Measurements from ENCODE around the gene ICAM3. TPM values are rescaled to one million over a fixed set of nuclear protein-coding genes. Genes with fewer than 3 reads are reported as not detected.
A peak's percentile ranks its signal among the peaks of the same experiment; 100 is the strongest.
"Not testable (repeated sequence)": the region's sequence is repeated elsewhere in the genome, so short reads cannot be mapped to it uniquely, and the experiment has no call there.

ICAM3 gene
- total RNA-seq, 6 donors from 2014 or later = 12.7 to 53.9 (median 20.5) TPM

- H3K27me3 ChIP-seq = no peaks in the 10 kb centered on the region
- H3K27ac ChIP-seq = no peak overlapping the region
- no peak overlapping the region for H3K4me3 ChIP-seq
- WGBS, 2 donors = 95 to 96% methylated on average over 13 to 15 of the region's 15 CpGs
- DNase-seq (no peak), ATAC-seq (ENCODE audit: low FRiP score in 2 of 2) (no peak)
- TF ChIP-seq EP300 (IDR thresholded peaks at IDR 0.05) (no peak), POLR2AphosphoS5 (IDR thresholded peaks at IDR 0.05) (no peak), POLR2A (IDR thresholded peaks at IDR 0.05) (no peak)
- TF ChIP-seq, protein P1, sequence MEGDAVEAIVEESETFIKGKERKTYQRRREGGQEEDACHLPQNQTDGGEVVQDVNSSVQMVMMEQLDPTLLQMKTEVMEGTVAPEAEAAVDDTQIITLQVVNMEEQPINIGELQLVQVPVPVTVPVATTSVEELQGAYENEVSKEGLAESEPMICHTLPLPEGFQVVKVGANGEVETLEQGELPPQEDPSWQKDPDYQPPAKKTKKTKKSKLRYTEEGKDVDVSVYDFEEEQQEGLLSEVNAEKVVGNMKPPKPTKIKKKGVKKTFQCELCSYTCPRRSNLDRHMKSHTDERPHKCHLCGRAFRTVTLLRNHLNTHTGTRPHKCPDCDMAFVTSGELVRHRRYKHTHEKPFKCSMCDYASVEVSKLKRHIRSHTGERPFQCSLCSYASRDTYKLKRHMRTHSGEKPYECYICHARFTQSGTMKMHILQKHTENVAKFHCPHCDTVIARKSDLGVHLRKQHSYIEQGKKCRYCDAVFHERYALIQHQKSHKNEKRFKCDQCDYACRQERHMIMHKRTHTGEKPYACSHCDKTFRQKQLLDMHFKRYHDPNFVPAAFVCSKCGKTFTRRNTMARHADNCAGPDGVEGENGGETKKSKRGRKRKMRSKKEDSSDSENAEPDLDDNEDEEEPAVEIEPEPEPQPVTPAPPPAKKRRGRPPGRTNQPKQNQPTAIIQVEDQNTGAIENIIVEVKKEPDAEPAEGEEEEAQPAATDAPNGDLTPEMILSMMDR (IDR thresholded peaks at IDR 0.05) = no peak
- no peaks in the 10 kb centered on the region for H3K9me3 ChIP-seq
- H3K4me1 ChIP-seq = peaks cover 0 to 5% (median 0%) of the 10 kb centered on the region in 4 donors
- peaks cover 25 to 85% (median 72%) of the 10 kb centered on the region in 4 donors for H3K36me3 ChIP-seq
Observed at GRCh38 chr19:10368101-10368803, 28.8 kb upstream of the ICAM3 start.

DNA sequence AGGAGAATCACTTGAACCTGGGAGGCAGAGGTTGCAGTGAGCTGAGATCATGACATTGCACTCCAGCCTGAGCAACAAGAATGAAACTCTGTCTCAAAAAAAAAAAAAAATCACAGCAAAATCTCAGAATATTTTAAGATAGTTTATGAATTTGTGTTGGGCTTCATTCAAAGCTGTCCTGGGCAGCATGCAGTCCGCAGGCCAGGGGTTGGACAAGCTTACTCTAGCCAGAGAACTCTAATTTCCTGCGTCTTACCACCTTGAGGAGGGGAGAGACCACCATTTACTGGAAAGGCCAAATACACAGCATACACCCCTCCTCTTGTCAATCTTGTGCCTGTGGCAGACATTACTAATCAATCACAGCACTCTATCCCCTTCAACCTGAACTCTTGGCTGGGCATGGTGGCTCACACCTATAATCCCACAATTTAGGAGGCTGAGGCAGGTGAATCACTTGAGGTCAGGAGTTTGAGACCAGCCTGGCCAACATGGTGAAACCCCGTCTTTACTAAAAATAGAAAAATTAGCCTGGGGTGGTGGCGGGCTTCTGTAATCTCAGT, 27.6 kb upstream of the ICAM3 start:
- H3K4me1 ChIP-seq; ATAC-seq (ENCODE audit: low FRiP score in 2 of 2); H3K27me3 ChIP-seq; DNase-seq; H3K27ac ChIP-seq; H3K9me3 ChIP-seq; H3K4me3 ChIP-seq: not testable (repeated sequence)
- H3K36me3 ChIP-seq = peaks cover 28 to 96% (median 81%) of the 10 kb centered on the region in 4 donors
- WGBS, 2 donors = 91 to 96% methylated on average over 4 of the region's 4 CpGs

DNA sequence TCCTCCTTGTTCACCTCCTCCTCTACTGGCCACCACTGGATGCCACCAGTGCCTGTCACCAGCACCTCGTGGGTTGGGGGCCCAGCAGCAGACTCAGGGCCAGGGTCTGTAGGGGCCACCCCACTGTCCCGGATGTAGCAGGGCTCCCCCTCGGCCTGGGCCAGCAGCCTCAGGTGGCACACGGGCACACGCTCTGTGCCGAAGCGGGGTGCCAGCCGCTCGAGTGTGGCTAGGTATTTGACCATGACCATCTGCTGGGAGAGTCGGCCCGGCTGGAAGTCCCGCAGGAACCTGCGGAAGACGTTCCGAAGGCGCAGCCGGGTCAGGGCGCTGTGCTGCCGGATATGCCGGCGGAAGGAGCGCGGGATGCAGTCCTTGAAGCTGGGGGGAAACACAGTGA, 26.1 kb upstream of the ICAM3 start:
- 96 to 97% methylated on average over 15 to 21 of the region's 23 CpGs for WGBS, 2 donors
- no peaks in the 10 kb centered on the region for H3K4me1 ChIP-seq
- DNase-seq (peak in 1 of 2 donors; percentile 73), ATAC-seq (ENCODE audit: low FRiP score in 2 of 2) (no peak)
- H3K27ac ChIP-seq = no peak overlapping the region
- TF ChIP-seq EP300 (IDR thresholded peaks at IDR 0.05) (no peak), POLR2A (IDR thresholded peaks at IDR 0.05) (no peak), POLR2AphosphoS5 (IDR thresholded peaks at IDR 0.05) (no peak)
- TF ChIP-seq, protein P1 (IDR thresholded peaks at IDR 0.05) = no peak
- peaks cover 33 to 98% (median 90%) of the 10 kb centered on the region in 4 donors for H3K36me3 ChIP-seq
- H3K4me3 ChIP-seq = no peak overlapping the region
- H3K27me3 ChIP-seq = no peaks in the 10 kb centered on the region
- H3K9me3 ChIP-seq = no peaks in the 10 kb centered on the region

GRCh38 chr19:10364644-10365043, 25.2 kb upstream of the ICAM3 start:
- 66 to 89% methylated on average over 5 to 16 of the region's 19 CpGs for WGBS, 2 donors
- ATAC-seq (ENCODE audit: low FRiP score in 2 of 2) (no peak), DNase-seq (peak in 1 of 2 donors; percentile 72)

GRCh38 chr19:10363789-10364281, 24.4 kb upstream of the ICAM3 start:
- no peak for ATAC-seq (ENCODE audit: low FRiP score in 2 of 2)
- no peak for DNase-seq
- 89 to 100% methylated on average over 6 to 12 of the region's 12 CpGs for WGBS, 2 donors
- no peak overlapping the region for H3K27ac ChIP-seq
- H3K9me3 ChIP-seq = no peaks in the 10 kb centered on the region
- H3K4me1 ChIP-seq = no peaks in the 10 kb centered on the region
- H3K27me3 ChIP-seq = no peaks in the 10 kb centered on the region
- H3K4me3 ChIP-seq = no peak overlapping the region
- peaks cover 37 to 98% (median 91%) of the 10 kb centered on the region in 4 donors for H3K36me3 ChIP-seq
- no peak for TF ChIP-seq POLR2AphosphoS5 (IDR thresholded peaks at IDR 0.05)
- TF ChIP-seq EP300 (IDR thresholded peaks at IDR 0.05) = no peak
- TF ChIP-seq POLR2A (IDR thresholded peaks at IDR 0.05) = no peak

More at GRCh38 chr19:10364644-10365043, 25.2 kb upstream of the ICAM3 start:
- H3K4me1 ChIP-seq = no peaks in the 10 kb centered on the region
- no peak for TF ChIP-seq POLR2AphosphoS5 (IDR thresholded peaks at IDR 0.05)
- no peak for TF ChIP-seq EP300 (IDR thresholded peaks at IDR 0.05)
- TF ChIP-seq, protein P1 (IDR thresholded peaks at IDR 0.05) = no peak
- TF ChIP-seq POLR2A (IDR thresholded peaks at IDR 0.05) = no peak
- H3K9me3 ChIP-seq = no peaks in the 10 kb centered on the region
- H3K27me3 ChIP-seq = no peaks in the 10 kb centered on the region
- no peak overlapping the region for H3K4me3 ChIP-seq
- H3K27ac ChIP-seq = no peak overlapping the region
- peaks cover 33 to 98% (median 89%) of the 10 kb centered on the region in 4 donors for H3K36me3 ChIP-seq
